HCT116 (cell line): ENCODE data around the gene ITPRIPL1. TPM values are rescaled to one million over a fixed set of nuclear protein-coding genes. Genes with fewer than 3 reads are reported as not detected.

Experiments
- ATAC-seq: fragments of 200-7000 bp; cut with Tn5 transposase; 2 replicates; pipeline ENCODE4 v1.9.1; 2020; ENCODE audit warnings: mild to moderate bottlenecking, moderate library complexity
- BruUV-seq: library from RNA; stranded (reverse); fragments of 400-500 nt; replicated peaks from 2 replicates; lab custom pipeline; 2021; lab: Mats Ljungman, UMichigan
- CTCF ChIA-PET: fragments of 300-600 bp; sonication (Branson Sonifier 250); formaldehyde crosslinking; loops from one replicate; lab custom pipeline; 2021; ENCODE audit warnings: antibody characterized with exemption; lab: Charles Lee
- POLR2A ChIA-PET: fragments of 300-600, 350-600 bp; sonication (Branson Sonifier 250); formaldehyde crosslinking; loops from one replicate; lab custom pipeline; 2021; ENCODE audit warnings: antibody characterized with exemption; lab: Charles Lee
- RAD21 ChIA-PET, 2 experiments: fragments of 300-600 bp; sonication (Branson Sonifier 250); formaldehyde crosslinking; loops; one replicate each; lab custom pipeline; 2023; ENCODE audit warnings: low total read pairs in 2 of 2; ENCODE audit not compliant: uncharacterized antibody in 2 of 2, unreplicated experiment in 2 of 2, low non-redundant PET in 1 of 2; lab: Charles Lee
- DNase-seq: peaks from one replicate; pipeline ENCODE4 v3.0.0-alpha.2; 2010; ENCODE audit warnings: low read depth, low spot score
- H2AFZ ChIP-seq: fragments of 200-600 bp; shearing (Covaris generic), sonication (generic); 2 replicates; pipeline ENCODE4 v1.6.1; 2017; ENCODE audit warnings: low read depth, mixed run types, mixed read lengths, antibody characterized with exemption, low read length; ENCODE audit not compliant: poor library complexity, severe bottlenecking
- H3K27ac ChIP-seq: 2 replicates; pipeline ENCODE4 v1.5.1; 2012; ENCODE audit warnings: low read depth, low read length
- H3K27me3 ChIP-seq: fragments of 200-600 bp; sonication (generic); 2 replicates; pipeline ENCODE4 v1.6.1; 2016; ENCODE audit warnings: mixed run types, low read length, mixed read lengths; ENCODE audit not compliant: insufficient read depth
- H3K36me3 ChIP-seq, 2 experiments: fragments of 200-500 bp in 1 of 2; fragments of 200-600 bp in 1 of 2; sonication (Bioruptor generic) in 1 of 2; sonication (generic) in 1 of 2; 2 replicates each; pipeline versions ENCODE4 v1.5.1 to v1.6.1; 2014 to 2016; ENCODE audit warnings: low read length in 2 of 2, inconsistent platforms in 1 of 2, mixed read lengths in 1 of 2, mixed run types in 1 of 2; ENCODE audit not compliant: insufficient read depth in 2 of 2, control insufficient read depth in 1 of 2
- H3K4me1 ChIP-seq, 2 experiments: fragments of 200-600 bp in 1 of 2; sonication (generic) in 1 of 2; 2 replicates each; pipeline versions ENCODE4 v1.5.1 to v1.6.1; 2012 to 2017; ENCODE audit warnings: low read length in 2 of 2, inconsistent platforms in 1 of 2, mild to moderate bottlenecking in 1 of 2, mixed read lengths in 1 of 2, mixed run types in 1 of 2, moderate library complexity in 1 of 2; ENCODE audit not compliant: insufficient read depth in 2 of 2, control insufficient read depth in 1 of 2
- H3K4me2 ChIP-seq: fragments of 200-600 bp; sonication (generic); 2 replicates; pipeline ENCODE4 v1.6.1; 2017; ENCODE audit warnings: mixed run types, low read length, mixed read lengths
- H3K4me3 ChIP-seq, 2 experiments: fragments of 200-600 bp in 1 of 2; sonication (generic) in 1 of 2; replicated peaks in 1 of 2; 2 replicates each; pipeline ENCODE4 v1.5.1; 2011 to 2016; ENCODE audit warnings: low read length in 2 of 2, control low read depth in 1 of 2, low read depth in 1 of 2, mild to moderate bottlenecking in 1 of 2, mixed read lengths in 1 of 2, mixed run types in 1 of 2
- H3K79me2 ChIP-seq: fragments of 200-600 bp; sonication (generic); 2 replicates; pipeline ENCODE4 v1.6.1; 2017; ENCODE audit warnings: mild to moderate bottlenecking, mixed run types, low read length, moderate library complexity, mixed read lengths; ENCODE audit not compliant: insufficient read depth
- H3K9ac ChIP-seq: fragments of 200-600 bp; sonication (generic); 2 replicates; pipeline ENCODE4 v1.6.1; 2016; ENCODE audit warnings: low read length, mixed read lengths
- H3K9me2 ChIP-seq: fragments of 200-600 bp; sonication (generic), shearing (Covaris generic); 2 replicates; pipeline ENCODE4 v1.6.1; 2017; ENCODE audit warnings: mixed run types, mild to moderate bottlenecking, moderate library complexity; ENCODE audit not compliant: insufficient read depth
- H3K9me3 ChIP-seq, 2 experiments: fragments of 200-500 bp in 1 of 2; fragments of 200-600 bp in 1 of 2; sonication (Bioruptor generic) in 1 of 2; sonication (generic) in 1 of 2; 2 replicates each; pipeline ENCODE4 v1.6.1; 2014 to 2017; ENCODE audit warnings: low read length in 2 of 2, mixed read lengths in 2 of 2, inconsistent platforms in 1 of 2, low read depth in 1 of 2, mild to moderate bottlenecking in 1 of 2, mixed run types in 1 of 2, moderate library complexity in 1 of 2; ENCODE audit not compliant: control insufficient read depth in 1 of 2, insufficient read depth in 1 of 2
- H4K20me1 ChIP-seq: fragments of 200-600 bp; sonication (generic), shearing (Covaris generic); 2 replicates; pipeline ENCODE4 v1.6.1; 2017; ENCODE audit warnings: mixed run types, mild to moderate bottlenecking, moderate library complexity; ENCODE audit not compliant: insufficient read depth
- ATF3 ChIP-seq: IDR thresholded peaks from 2 replicates; pipeline ENCODE4 v1.6.1; 2012
- CBX3 ChIP-seq: IDR thresholded peaks from 2 replicates; pipeline ENCODE4 v1.6.1; 2012; ENCODE audit warnings: low read depth
- CEBPB ChIP-seq: IDR thresholded peaks from 2 replicates; pipeline ENCODE4 v1.6.1; 2012; ENCODE audit warnings: low read depth
- CTCF ChIP-seq, 3 experiments: fragments of 200-600 bp in 1 of 3; sonication (generic) in 1 of 3; IDR thresholded peaks in 2 of 3; conservative IDR thresholded peaks in 1 of 3; 2 replicates each; pipeline ENCODE4 v1.5.1; 2012 to 2017; ENCODE audit warnings: low read depth in 2 of 3, low read length in 2 of 3, antibody characterized with exemption in 1 of 3, borderline replicate concordance in 1 of 3, control low read depth in 1 of 3, mild to moderate bottlenecking in 1 of 3, mixed read lengths in 1 of 3, mixed run types in 1 of 3, moderate library complexity in 1 of 3; ENCODE audit not compliant: insufficient read depth in 1 of 3
- EGR1 ChIP-seq: IDR thresholded peaks from 2 replicates; pipeline ENCODE4 v1.6.1; 2012; ENCODE audit warnings: low read depth
- EZH2 ChIP-seq: fragments of 200-600 bp; sonication (generic); IDR thresholded peaks from 2 replicates; pipeline ENCODE4 v1.6.1; 2017; ENCODE audit warnings: antibody characterized with exemption, mixed run types
- EZH2phosphoT487 ChIP-seq: fragments of 200-600 bp; IDR thresholded peaks from 2 replicates; pipeline ENCODE4 v1.6.1; 2018; ENCODE audit warnings: antibody characterized with exemption, borderline replicate concordance
- FOSL1 ChIP-seq: IDR thresholded peaks from 2 replicates; pipeline ENCODE4 v1.6.1; 2012; ENCODE audit warnings: low read depth
- JUND ChIP-seq: IDR thresholded peaks from 2 replicates; pipeline ENCODE4 v1.6.1; 2012
- POLR2A ChIP-seq: IDR thresholded peaks from 2 replicates; pipeline ENCODE4 v1.7.0; 2011; ENCODE audit warnings: borderline replicate concordance; ENCODE audit not compliant: insufficient read depth, insufficient read length; ENCODE audit errors: extremely low read depth
- RAD21 ChIP-seq: IDR thresholded peaks from 2 replicates; pipeline ENCODE4 v1.6.1; 2012; ENCODE audit warnings: low read depth, mild to moderate bottlenecking
- REST ChIP-seq: IDR thresholded peaks from 2 replicates; pipeline ENCODE4 v1.6.1; 2012; ENCODE audit warnings: low read depth
- SIN3A ChIP-seq: IDR thresholded peaks from 2 replicates; pipeline ENCODE4 v1.6.1; 2012; ENCODE audit warnings: low read depth
- SP1 ChIP-seq: IDR thresholded peaks from 2 replicates; pipeline ENCODE4 v1.6.1; 2012; ENCODE audit warnings: low read depth
- SRF ChIP-seq: IDR thresholded peaks from 2 replicates; pipeline ENCODE4 v1.6.1; 2012; ENCODE audit warnings: low read depth
- ZBTB33 ChIP-seq: IDR thresholded peaks from 2 replicates; pipeline ENCODE4 v1.6.1; 2011; ENCODE audit warnings: mild to moderate bottlenecking, low read length, moderate library complexity; ENCODE audit not compliant: insufficient replicate concordance; ENCODE audit errors: extremely low read depth
- ZNF274 ChIP-seq: fragments of 200-500 bp; sonication (Bioruptor generic); IDR thresholded peaks from 2 replicates; pipeline ENCODE4 v1.6.1; 2014; ENCODE audit warnings: mild to moderate bottlenecking, low read depth, low read length, inconsistent platforms
- intact Hi-C: fragments of 100-400 bp; cut with micrococcal nuclease; formaldehyde crosslinking; loops from 2 replicates; pipeline ENCODE4 v1.10.0; 2022
- total RNA-seq: library from RNA; stranded (reverse); gene quantifications from one replicate; pipeline ENCODE4 v1.2.1, GENCODE V29; 2021; ENCODE audit not compliant: unreplicated experiment

ITPRIPL1 gene
- total RNA-seq, 1 experiment from 2014 or later, result 12.4 TPM

- CTCF ChIA-PET, result no interaction called here
- intact Hi-C loops, result no loop called here
Measured at GRCh38 chr2:96344011-96344410, 18.9 kb downstream of the ITPRIPL1 start.

More at GRCh38 chr2:96344011-96344410, 18.9 kb downstream of the ITPRIPL1 start:
- RAD21 ChIA-PET, result no interaction called here
- H3K27ac ChIP-seq, result no peak overlapping the region
- peaks cover 61% of the 10 kb centered on the region for H3K79me2 ChIP-seq
- DNase-seq (no peak), ATAC-seq (no peak)
- H3K4me2 ChIP-seq, result no peak overlapping the region
- H2AFZ ChIP-seq, result no peak overlapping the region
- H3K9me2 ChIP-seq, result no peaks in the 10 kb centered on the region
- POLR2A ChIA-PET, result no interaction called here
- BruUV-seq, result no TSS peak
- no peak overlapping the region for H3K4me3 ChIP-seq
- no peak overlapping the region for H3K9ac ChIP-seq
- H3K4me1 ChIP-seq, result peaks cover 0 to 28% of the 10 kb centered on the region in 2 experiments; a peak in 3 of 4 replicates
- peaks cover 41 to 65% of the 10 kb centered on the region in 2 experiments; a peak in 3 of 4 replicates for H3K36me3 ChIP-seq
- no peaks in the 10 kb centered on the region for H3K9me3 ChIP-seq
- TF ChIP-seq SIN3A (no peak), EGR1 (no peak), CEBPB (no peak), POLR2A (no peak), ATF3 (no peak), FOSL1 (no peak), SP1 (no peak), CBX3 (no peak), SRF (no peak), ZNF274 (no peak), REST (no peak), EZH2 (no peak), RAD21 (no peak), EZH2phosphoT487 (no peak), ZBTB33 (no peak), JUND (no peak), CTCF (IDR thresholded peaks at IDR 0.05 in 2 of 3, conservative IDR thresholded peaks at IDR 0.05 in 1 of 3; ENCODE audit: borderline replicate concordance in 1 of 3, insufficient read depth in 1 of 3, low read depth in 2 of 3, low read length in 2 of 3) (no peak)
- H3K27me3 ChIP-seq, result no peaks in the 10 kb centered on the region
- no peaks in the 10 kb centered on the region for H4K20me1 ChIP-seq
